LNCAP (cell line): ENCODE data around the gene XPNPEP1.

Source experiments
- TF ChIP-seq, protein P1 (sequence below): fragments of 450-650 bp; IDR thresholded peaks from 2 replicates; pipeline ENCODE4 v1.5.1; 2017; ENCODE audit warnings: mild to moderate bottlenecking

XPNPEP1 gene

DNA sequence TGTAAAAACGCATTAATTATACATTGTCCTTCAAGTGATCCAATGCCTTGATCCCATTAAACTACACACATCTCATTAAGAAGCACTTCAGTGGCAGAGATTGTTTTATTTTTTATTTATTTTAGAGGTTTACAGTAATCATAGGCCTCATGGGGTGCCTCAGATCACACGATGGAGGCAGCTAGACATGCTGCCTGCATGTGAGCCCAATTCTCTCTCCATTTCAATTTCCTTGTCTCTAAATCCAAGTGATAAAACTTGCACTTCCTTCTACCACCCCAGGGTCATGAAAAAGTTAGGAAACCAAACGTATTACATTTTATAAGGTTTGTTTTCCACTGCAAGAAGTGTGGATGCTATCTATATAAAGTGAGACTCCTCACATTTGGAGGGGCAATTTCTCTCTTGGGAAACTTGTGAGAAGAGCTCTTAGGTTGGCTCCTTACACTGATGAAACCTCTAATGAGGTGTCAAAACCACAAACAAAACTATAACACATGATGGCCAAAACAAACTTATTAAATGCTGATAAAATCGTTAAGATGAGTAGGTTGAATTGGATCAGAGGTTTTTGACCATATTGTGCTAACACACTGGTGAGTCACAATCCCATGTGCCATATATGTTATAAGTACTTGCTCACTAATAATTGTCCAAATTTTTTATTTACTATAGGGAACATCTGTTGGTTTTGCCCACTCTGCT is 22.3 kb upstream of the XPNPEP1 start:
- TF ChIP-seq, protein P1, sequence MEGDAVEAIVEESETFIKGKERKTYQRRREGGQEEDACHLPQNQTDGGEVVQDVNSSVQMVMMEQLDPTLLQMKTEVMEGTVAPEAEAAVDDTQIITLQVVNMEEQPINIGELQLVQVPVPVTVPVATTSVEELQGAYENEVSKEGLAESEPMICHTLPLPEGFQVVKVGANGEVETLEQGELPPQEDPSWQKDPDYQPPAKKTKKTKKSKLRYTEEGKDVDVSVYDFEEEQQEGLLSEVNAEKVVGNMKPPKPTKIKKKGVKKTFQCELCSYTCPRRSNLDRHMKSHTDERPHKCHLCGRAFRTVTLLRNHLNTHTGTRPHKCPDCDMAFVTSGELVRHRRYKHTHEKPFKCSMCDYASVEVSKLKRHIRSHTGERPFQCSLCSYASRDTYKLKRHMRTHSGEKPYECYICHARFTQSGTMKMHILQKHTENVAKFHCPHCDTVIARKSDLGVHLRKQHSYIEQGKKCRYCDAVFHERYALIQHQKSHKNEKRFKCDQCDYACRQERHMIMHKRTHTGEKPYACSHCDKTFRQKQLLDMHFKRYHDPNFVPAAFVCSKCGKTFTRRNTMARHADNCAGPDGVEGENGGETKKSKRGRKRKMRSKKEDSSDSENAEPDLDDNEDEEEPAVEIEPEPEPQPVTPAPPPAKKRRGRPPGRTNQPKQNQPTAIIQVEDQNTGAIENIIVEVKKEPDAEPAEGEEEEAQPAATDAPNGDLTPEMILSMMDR, result no peak

DNA sequence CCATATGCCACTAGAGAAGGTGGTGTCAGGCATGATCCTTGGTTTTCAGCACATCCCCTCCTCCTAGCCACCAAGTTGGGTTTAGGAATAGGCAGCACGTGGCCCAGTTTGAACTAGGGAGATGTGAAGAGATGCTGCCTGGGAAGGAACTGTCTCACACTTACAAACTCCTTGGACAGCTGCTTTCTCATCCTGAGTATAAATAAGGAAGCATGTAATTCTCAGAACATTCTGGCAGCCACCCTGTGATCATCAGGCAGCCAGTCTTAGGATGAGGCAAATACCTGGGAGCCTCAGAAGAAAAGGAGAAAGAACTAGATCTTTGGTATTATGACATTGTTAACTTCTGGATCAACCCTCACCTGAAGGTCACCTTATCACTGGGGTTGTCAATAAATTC is 21.3 kb upstream of the XPNPEP1 start:
- TF ChIP-seq, protein P1, result no peak

DNA sequence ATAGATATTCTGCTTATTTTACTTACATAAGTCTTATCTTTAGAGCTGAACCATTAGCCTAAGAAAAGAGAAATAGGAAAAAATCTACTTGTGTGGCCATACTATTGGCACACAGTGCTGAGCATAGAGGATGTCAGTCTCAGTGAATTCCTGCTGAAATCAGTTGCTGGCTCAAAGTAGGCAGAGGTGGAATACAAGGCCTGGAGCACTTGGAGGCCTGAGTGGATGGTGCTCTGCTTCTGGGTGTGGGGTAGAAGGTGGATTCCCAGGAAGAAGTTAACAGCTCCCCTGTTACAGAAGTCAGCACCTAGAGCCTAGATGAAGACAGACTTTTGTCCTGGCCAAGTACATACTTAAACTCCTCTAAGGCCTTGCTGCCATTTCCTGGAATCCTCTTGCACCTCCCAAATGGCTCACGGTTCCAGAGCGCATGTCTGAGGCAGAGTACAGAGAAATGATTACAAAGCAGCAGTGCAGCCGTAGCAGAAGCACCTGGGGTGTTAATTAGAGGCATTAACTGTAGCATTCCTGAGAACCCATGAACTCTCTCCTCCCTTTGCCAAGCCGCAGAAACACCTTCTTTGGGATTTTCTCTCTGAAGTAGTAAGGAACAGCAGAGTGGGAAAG is 18.0 kb upstream of the XPNPEP1 start:
- TF ChIP-seq, protein P1, result no peak

DNA sequence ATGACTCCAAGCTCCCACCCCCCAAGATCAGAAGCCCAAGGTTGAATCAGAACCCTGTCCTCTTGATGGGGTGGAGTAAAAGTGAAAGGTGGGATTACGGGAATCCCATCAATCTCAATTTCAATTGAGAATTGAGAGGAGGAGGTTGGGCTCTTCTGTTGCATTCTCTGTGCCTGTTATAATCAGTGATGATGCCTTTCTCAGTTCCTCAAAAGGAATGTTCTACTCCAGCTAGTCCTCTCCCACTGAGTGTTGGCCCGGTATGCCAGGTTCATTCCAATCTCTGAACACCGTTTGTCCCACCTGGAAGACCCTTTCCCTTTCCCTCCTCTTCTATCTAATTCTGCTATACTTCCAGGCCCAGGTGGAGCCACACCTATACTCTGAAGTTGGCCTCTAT is 17.2 kb upstream of the XPNPEP1 start:
- TF ChIP-seq, protein P1, result no peak

DNA sequence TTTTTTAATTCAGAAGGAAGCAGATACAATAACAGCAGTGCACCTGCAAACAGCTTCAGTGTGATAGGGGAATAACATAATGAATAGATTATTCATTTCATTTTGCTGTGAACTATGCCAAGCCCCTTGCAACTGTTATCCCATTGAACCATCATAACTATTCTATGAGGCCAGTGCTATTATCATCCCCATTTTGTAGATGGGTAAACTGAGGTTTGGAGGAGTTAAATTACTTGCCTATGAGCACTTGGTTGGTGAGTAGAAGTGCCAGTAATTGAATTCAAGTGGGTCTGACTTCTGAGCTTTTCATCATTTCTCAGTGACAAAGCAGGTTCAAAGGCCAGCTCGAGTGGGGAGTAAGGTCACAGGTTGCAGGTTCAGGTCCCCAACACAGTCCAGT is 16.8 kb upstream of the XPNPEP1 start:
- TF ChIP-seq, protein P1, result no peak

DNA sequence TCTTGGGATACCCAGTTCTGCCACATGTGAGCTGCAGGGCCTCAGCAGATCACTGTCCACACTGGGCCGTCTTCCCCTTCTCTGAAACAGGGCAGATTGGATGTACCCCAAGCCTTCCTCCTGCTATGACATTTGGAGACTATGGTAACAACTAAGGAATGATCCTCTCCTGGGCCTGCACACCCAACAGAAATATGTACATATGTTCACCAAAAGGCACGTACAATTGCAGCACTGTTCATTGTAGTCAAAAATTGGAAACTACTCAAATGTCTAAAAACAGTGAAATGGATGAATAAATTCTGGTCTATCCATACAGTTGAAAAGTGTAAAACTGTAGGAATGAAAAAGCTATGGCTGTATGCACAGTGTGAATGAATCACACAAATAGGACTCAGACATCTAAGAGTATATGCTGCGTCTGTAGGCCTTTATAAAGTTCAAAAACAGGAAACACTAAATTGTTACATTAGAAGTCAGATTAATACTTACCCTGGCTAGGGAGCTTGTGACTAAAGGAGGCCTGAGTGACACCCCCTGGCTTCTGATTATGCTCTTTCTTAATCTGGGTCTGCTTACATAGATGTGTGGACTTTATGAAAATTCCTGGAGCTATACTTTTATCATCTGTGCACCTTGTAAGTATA is 16.1 kb upstream of the XPNPEP1 start:
- TF ChIP-seq, protein P1, result no peak

DNA sequence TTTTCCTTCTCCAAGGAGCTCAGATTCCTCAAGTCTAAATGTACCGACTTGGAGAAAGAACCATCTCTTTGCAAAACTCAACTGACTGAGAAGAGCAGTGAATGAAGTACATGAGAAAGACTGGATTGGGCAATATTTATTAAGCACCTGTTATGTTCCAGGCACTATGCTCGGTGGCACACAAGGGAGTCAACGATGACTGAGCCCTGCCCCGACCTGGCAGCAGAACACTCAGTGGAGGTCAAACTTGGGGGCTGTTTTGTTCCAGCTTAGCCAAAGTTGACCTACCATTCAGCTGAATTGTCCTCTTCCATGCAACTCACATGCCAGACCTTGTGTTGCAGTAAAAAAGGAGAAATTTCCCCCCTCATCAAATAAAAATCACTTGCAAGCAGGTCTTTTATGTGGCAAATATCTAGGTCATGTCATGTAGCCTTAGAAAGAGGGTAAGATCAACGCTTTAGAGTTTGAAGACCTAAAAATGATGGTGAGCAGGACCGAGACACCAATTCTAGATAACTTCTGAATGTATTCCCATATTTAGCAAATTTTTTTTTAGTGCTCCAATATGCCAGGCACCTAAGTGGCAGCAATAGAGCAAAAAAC is 14.3 kb upstream of the XPNPEP1 start:
- TF ChIP-seq, protein P1, result no peak
